Thoracic aorta (tissue), 2 donors: ENCODE data around the gene ARMC9. TPM values are rescaled to one million over a fixed set of nuclear protein-coding genes. Genes with fewer than 3 reads are reported as not detected.

Experiments used
- ATAC-seq: fragments of 150-250 bp; one replicate; pipeline ENCODE4 v1.8.0; 2017; ENCODE audit warnings: low read depth; ENCODE audit not compliant: insufficient number of reproducible peaks, low FRiP score
- DNase-seq: peaks from one replicate; pipeline ENCODE4 v3.0.0-alpha.2; 2020; ENCODE audit warnings: low spot score
- H3K27ac ChIP-seq, 2 donors: fragments of 200-600 bp; sonication (generic); 1 replicate in 1 of 2; 2 replicates in 1 of 2; pipeline ENCODE4 v1.5.1; 2016; ENCODE audit warnings: mild to moderate bottlenecking in 2 of 2, moderate library complexity in 2 of 2
- H3K27me3 ChIP-seq: fragments of 200-600 bp; sonication (generic); replicated peaks from 2 replicates; pipeline ENCODE4 v1.6.0; 2016; ENCODE audit warnings: mild to moderate bottlenecking; ENCODE audit not compliant: insufficient read depth
- H3K36me3 ChIP-seq: fragments of 200-600 bp; sonication (generic); one replicate; pipeline ENCODE4 v1.5.1; 2016
- H3K4me1 ChIP-seq, 2 donors: fragments of 200-600 bp; sonication (generic); 1 replicate in 1 of 2; 2 replicates in 1 of 2; pipeline versions ENCODE4 v1.5.1 to v1.6.0; 2016; ENCODE audit warnings: low read depth in 2 of 2, mild to moderate bottlenecking in 1 of 2; ENCODE audit not compliant: control insufficient read depth in 1 of 2
- H3K4me3 ChIP-seq: fragments of 200-600 bp; sonication (generic); 2 replicates; pipeline ENCODE4 v1.5.1; 2016; ENCODE audit warnings: mild to moderate bottlenecking
- H3K9me3 ChIP-seq: fragments of 200-600 bp; sonication (generic); 2 replicates; pipeline ENCODE4 v1.5.1; 2016
- CTCF ChIP-seq: fragments of 200-600 bp; sonication (generic); IDR thresholded peaks from one replicate; pipeline ENCODE4 v1.5.1; 2019; ENCODE audit warnings: antibody characterized with exemption
- total RNA-seq, 2 donors: library from RNA; depleted of rRNA; stranded (reverse); fragments of >200 nt; gene quantifications; one replicate each; pipeline versions ENCODE4 v1.1.0 to v1.2.3, GENCODE V29; 2016

Gene ARMC9
- total RNA-seq, 2 donors from 2014 or later: 68.5 to 103 TPM

GRCh38 chr2:231335591-231335990 lies 137.2 kb downstream of the ARMC9 start:
- Histone ChIP-seq H3K4me3 (no peak overlapping the region), H3K9me3 (no peaks in the 10 kb centered on the region), H3K27me3 (no peaks in the 10 kb centered on the region), H3K27ac (no peak overlapping the region), H3K4me1 (no peaks in the 10 kb centered on the region), H3K36me3 (peaks cover 22% of the 10 kb centered on the region)
- no peak for DNase-seq
- ATAC-seq: no peak
- TF ChIP-seq CTCF: no peak

- Histone ChIP-seq H3K36me3 (peaks cover 21% of the 10 kb centered on the region), H3K27ac (no peak overlapping the region), H3K4me3 (no peak overlapping the region), H3K27me3 (no peaks in the 10 kb centered on the region), H3K4me1 (no peaks in the 10 kb centered on the region), H3K9me3 (no peaks in the 10 kb centered on the region)
- DNase-seq (no peak), ATAC-seq (no peak)
- no peak for TF ChIP-seq CTCF
These were observed 137.8 kb downstream of the ARMC9 start for GRCh38 chr2:231336236-231336635.

GRCh38 chr2:231336700-231337099 lies 138.3 kb downstream of the ARMC9 start:
- ATAC-seq: no peak
- H3K27me3 ChIP-seq: no peaks in the 10 kb centered on the region
- no peaks in the 10 kb centered on the region for H3K4me1 ChIP-seq
- TF ChIP-seq CTCF: no peak
- no peaks in the 10 kb centered on the region for H3K9me3 ChIP-seq
- no peak overlapping the region for H3K27ac ChIP-seq
- peaks cover 22% of the 10 kb centered on the region for H3K36me3 ChIP-seq
- DNase-seq: no peak
- no peak overlapping the region for H3K4me3 ChIP-seq

- ATAC-seq: no peak
- Histone ChIP-seq H3K4me1 (no peaks in the 10 kb centered on the region), H3K9me3 (no peaks in the 10 kb centered on the region), H3K4me3 (no peak overlapping the region), H3K27me3 (no peaks in the 10 kb centered on the region), H3K36me3 (peaks cover 19% of the 10 kb centered on the region), H3K27ac (no peak overlapping the region)
- no peak for TF ChIP-seq CTCF
- DNase-seq: no peak
These were observed 139.7 kb downstream of the ARMC9 start for GRCh38 chr2:231337807-231338759.

GRCh38 chr2:231339316-231339715 lies 140.9 kb downstream of the ARMC9 start:
- H3K4me1 ChIP-seq: no peaks in the 10 kb centered on the region
- TF ChIP-seq CTCF: no peak

More at GRCh38 chr2:231339316-231339715, 140.9 kb downstream of the ARMC9 start:
- DNase-seq: no peak
- Histone ChIP-seq H3K9me3 (no peaks in the 10 kb centered on the region), H3K4me3 (no peak overlapping the region), H3K27ac (no peak overlapping the region), H3K36me3 (peaks cover 8% of the 10 kb centered on the region), H3K27me3 (no peaks in the 10 kb centered on the region)
- no peak for ATAC-seq
